Measurements from ENCODE around the gene LRRC4C.

The LRRC4C gene

GRCh38 chr11:40280159-40281051 is 1179.0 kb downstream of the LRRC4C start:
- no peak for DNase-seq

DNA sequence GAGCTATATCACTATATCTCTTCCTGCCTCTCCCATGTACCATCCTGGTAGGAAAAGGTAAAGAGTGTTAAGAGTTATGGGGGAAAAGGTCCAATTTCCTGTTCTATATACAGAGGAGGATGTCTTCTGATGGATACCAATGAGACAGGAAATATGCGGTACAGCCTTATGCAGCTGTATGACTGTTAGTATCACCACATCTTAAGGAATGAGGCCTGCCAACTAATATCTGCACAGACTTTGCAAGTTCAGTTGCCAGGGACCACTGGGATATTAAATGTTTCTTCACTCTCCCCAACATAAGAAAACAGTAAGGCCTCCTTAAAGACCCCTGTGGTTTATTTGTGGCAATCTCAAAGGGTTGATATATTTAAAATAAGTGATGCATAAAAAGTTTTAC is 1182.5 kb downstream of the LRRC4C start:
- no peak for DNase-seq

GRCh38 chr11:40274017-40274416 is 1185.4 kb downstream of the LRRC4C start:
- DNase-seq, result no peak

GRCh38 chr11:40273192-40273732 is 1186.2 kb downstream of the LRRC4C start:
- DNase-seq, result no peak

- no peak for DNase-seq
Observed at GRCh38 chr11:40271361-40271760, 1188.1 kb downstream of the LRRC4C start.

DNA sequence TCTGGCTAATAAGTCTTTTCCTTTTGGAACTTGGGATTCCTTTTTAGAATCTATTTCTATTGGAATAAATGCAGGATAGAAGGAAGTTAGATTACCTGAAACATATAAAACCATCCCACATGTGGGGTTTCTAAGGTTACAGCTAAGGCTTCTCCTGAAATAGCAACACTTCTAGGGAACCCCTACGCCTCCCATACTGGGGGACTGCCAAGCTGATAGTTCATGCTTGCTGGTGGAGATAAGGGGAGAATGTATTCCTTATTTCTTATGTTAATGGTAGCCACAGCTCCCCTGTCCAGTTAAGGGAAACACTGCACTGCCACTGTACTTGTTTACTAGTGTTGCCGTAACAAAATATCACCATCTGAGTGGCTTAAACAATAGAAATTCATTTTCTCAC is 1189.6 kb downstream of the LRRC4C start:
- DNase-seq, result no peak

DNA sequence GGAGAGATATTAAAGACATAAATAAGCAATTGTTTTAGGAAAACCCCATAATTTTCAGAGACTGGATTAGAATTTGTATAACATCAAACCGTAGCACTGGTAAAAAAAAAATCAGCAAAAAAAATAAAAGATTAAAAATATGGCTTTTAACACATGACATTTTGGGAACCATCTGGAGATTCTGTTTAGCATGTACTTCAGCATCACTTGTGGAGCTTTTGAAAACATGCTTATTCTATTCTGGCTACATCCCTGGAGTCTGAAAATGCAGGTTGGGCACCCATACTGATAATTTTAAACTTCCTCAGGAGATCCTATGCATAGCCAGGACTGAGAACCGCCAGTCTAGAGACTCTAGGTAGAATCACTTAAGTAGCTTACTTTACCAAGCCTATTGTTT is 1190.9 kb downstream of the LRRC4C start:
- no peak for DNase-seq

GRCh38 chr11:40255457-40255856 is 1204.0 kb downstream of the LRRC4C start:
- DNase-seq, result no peak

- DNase-seq, result no peak
Observed at GRCh38 chr11:40253166-40253565, 1206.3 kb downstream of the LRRC4C start.

GRCh38 chr11:40252236-40252635 is 1207.2 kb downstream of the LRRC4C start:
- no peak for DNase-seq

GRCh38 chr11:40246983-40247382 is 1212.5 kb downstream of the LRRC4C start:
- DNase-seq, result no peak

DNA sequence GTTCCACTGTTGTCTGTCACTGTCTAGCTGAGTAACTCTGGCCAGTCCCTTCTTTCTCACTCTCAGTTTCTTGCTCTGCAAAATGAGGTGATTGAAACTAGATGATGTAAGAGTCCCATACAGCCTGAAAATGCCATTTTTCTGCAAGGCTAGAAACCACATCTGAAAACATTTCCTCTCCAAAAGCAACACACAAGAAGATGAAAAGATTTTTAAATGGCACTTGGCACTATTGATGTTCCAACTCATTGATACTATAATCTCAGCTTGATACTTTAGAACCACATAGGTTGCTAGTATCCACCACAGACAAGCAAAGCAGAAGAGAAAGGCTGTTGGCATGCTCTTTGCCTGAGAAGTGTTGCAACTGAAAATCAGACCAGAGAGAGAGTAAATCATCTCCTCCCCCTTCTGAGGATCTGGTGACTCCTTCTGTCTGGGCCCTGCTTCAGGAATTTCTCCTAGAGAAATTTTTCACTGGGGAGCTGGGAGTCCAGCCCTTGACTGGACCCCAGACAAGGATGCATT is 1217.9 kb downstream of the LRRC4C start:
- no peak for DNase-seq

DNA sequence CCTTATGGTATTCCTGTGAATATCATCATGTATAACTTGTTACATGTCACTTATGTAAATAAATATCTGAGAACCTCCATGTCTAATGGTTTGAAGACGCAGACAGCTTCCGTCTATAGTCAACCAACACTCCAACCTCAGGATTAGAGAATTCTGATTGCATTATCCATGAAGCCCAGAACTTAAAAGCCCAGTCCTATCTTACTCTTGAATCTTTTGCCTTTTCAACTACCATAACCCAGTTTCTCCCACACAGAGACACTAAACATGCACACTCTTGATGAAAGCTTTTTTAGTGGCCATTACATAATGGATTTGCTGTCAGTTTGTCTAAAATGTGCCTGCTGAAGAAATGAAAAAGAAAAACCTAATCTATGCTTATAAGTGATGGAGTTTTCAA is 1219.2 kb downstream of the LRRC4C start:
- no peak for DNase-seq

DNA sequence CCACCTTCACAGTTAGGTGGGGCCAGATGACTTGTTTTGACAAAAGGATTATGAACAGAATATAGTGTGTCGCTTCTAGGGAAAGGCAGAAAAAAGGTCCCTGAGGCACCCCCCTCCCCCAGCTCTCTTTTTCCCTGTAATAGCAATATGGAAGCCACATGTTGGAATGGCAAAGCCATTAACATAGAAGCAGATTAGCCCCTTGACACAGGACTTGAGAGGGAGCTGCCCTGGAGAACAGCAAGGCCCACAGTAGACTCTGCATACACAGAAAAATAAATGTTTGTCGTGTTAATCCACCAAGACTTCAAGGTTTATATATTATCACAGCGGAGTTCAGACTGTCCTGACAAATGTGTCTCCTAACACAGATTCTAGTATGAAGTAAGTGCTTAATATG is 1222.9 kb downstream of the LRRC4C start:
- no peak for DNase-seq

DNA sequence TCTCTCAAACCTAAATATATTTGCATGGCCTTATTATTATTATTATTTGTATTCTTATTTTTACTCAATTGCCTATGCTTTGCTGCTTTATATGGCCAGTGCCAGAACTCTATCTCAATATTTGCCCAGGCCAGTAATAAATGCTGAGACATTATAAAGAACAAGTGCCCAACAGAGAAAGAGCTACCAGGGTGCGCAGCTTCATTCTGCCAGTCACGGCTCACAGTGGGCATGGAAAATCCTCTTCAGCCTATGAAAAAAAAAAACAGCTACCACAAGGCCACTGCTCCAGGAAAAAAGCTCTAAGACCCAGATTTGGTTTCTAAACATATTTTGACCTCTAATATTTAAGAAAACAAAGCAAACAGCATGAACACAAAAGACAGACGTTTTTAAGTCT is 1223.6 kb downstream of the LRRC4C start:
- no peak for DNase-seq

DNA sequence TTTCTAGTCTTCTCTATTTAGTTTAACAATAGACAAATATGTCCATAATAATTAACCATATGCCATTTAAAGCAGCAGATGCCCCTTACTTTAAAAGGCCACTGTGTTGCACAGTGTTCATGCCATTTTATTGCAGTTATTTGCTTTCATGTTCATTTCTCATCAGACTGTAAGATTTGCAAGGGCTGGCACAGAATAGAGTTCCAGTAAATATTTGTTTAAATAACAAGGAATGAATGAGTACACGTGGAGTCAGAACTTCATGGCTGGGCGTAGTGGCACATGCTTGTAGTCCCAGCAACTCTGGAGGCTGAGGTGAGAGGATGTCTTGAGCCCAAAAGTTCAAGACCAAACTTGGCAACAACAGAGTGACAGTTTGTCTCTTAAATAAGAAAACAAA is 1228.6 kb downstream of the LRRC4C start:
- DNase-seq, result no peak

DNA sequence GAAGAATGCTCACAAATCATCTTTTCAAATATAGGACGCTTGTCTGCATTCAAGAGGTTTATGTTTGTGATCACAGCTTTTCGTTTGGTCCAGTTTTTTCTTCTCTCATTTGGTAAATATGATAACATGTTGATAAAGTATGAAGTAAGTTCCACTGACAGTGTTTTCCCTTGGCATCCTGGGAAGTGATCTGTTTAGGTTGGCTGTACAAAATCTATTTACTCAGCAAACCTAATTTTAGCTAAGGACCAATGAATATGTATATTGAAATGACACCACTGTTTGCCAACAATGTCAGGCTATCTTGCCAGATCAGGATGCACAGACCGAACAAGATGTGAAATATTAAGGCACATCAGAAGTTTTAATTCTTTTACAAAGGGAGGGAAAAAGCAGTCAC is 1230.8 kb downstream of the LRRC4C start:
- DNase-seq, result no peak

- DNase-seq, result no peak
Observed at GRCh38 chr11:40227730-40228129, 1231.7 kb downstream of the LRRC4C start.

GRCh38 chr11:40226654-40227053 is 1232.8 kb downstream of the LRRC4C start:
- DNase-seq, result no peak

DNA sequence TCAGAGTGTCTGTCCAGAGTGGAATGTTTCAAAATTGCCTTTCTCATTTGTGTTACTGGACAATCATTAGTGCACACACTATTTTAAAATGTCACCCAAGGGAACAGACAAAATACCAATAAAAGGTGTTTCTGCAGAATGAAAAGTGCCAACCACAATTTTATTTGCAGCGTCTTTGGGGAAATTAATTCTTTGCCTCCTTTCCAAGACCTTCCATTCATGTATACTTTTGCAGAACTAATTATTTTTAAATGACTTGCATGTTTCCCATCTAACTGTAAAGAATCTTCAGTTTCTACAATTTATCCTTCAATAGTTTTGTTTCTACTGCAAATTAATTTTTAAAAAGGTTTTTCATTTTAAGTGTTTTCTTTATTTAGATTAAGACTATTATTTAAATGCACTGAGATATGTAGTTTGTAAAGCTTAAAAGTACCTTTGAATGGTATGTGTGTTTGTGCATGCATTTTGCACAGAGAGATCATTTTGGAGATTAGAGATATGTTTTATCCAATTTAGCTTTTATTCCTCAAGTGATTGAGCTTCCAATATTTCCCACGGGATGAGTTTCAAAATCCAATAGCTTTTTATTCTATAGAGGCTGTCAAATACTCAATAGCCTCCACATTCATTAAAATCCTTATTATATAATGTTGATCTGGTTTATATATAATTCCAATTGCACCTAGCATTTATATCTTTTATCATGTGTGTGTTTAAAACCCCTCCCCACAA is 1235.7 kb downstream of the LRRC4C start:
- DNase-seq, result no peak

- DNase-seq, result no peak
Observed at GRCh38 chr11:40219401-40219800, 1240.1 kb downstream of the LRRC4C start.

DNA sequence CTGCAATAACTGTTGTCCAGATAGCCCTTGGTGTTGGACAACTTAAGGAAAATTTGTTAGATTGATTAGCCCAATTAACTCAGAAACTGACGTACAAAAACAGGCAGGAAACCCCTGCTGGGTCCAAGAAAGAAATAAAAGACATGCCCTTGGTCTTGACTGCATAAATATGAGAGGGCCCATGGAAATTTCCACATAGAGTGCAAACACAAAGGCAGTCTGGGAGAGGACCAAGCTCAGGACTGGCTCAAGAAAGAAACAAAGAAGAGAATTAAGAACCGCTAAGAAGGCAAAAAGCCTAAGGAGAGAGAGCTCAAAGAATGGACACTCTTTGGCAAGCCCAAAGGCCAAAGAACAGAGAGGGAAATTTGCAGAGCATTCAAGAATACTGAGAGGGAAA is 1243.9 kb downstream of the LRRC4C start:
- DNase-seq, result no peak

- no peak for DNase-seq
Observed at GRCh38 chr11:40207416-40207815, 1252.0 kb downstream of the LRRC4C start.

- DNase-seq, result no peak
Observed at GRCh38 chr11:40204228-40204627, 1255.2 kb downstream of the LRRC4C start.

Data from activated CD8-positive, alpha-beta memory T cell treated with anti-CD3 and anti-CD28 coated beads, Interleukin-2, amount 50 U/mL, for 4 hours (primary cell).